SK-N-SH (cell line): Measurements from ENCODE around the gene MPZL1. TPM values are rescaled to one million over a fixed set of nuclear protein-coding genes. Genes with fewer than 3 reads are reported as not detected.

ENCODE experiments used
- CTCF ChIA-PET: fragments of 300-600, 350-600 bp; formaldehyde crosslinking; extraction: SDS; loops from one replicate; lab custom pipeline; 2021; lab: Yijun Ruan, JAX
- POLR2A ChIA-PET: fragments of 350-600 bp; sonication (Branson Sonifier 250); formaldehyde crosslinking; extraction: SDS; loops from one replicate; lab custom pipeline; 2020; ENCODE audit warnings: antibody characterized with exemption, inconsistent platforms; lab: Yijun Ruan, JAX
- DNase-seq: peaks from one replicate; pipeline ENCODE4 v3.0.0; 2012
- H2AFZ ChIP-seq: fragments of 200-600 bp; sonication (generic); 2 replicates; pipeline ENCODE4 v1.8.1; 2016; ENCODE audit warnings: antibody characterized with exemption, mild to moderate bottlenecking, low read depth
- H3F3A ChIP-seq: fragments of 200-600 bp; sonication (generic); replicated peaks from 2 replicates; pipeline ENCODE3; 2016; ENCODE audit warnings: antibody characterized with exemption, mild to moderate bottlenecking; ENCODE audit not compliant: insufficient read depth
- H3K27ac ChIP-seq, 2 experiments: fragments of 200-500 bp in 1 of 2; fragments of 200-600 bp in 1 of 2; sonication (Bioruptor generic) in 1 of 2; sonication (generic), shearing (Covaris generic) in 1 of 2; 2 replicates each; pipeline versions ENCODE4 v1.5.1 to v1.6.1; 2014 to 2016; ENCODE audit warnings: low read depth in 2 of 2, inconsistent platforms in 1 of 2, low read length in 1 of 2, mild to moderate bottlenecking in 1 of 2, mixed read lengths in 1 of 2
- H3K27me3 ChIP-seq: fragments of 200-600 bp; sonication (generic), shearing (Covaris generic); 2 replicates; pipeline ENCODE4 v1.6.1; 2016; ENCODE audit warnings: mixed run types; ENCODE audit not compliant: insufficient read depth
- H3K36me3 ChIP-seq, 2 experiments: fragments of 200-500 bp in 1 of 2; fragments of 200-600 bp in 1 of 2; sonication (Bioruptor generic) in 1 of 2; sonication (generic) in 1 of 2; replicated peaks in 1 of 2; 2 replicates each; pipeline versions ENCODE3 to v1.5.1; 2014 to 2016; ENCODE audit warnings: low read length in 1 of 2, mild to moderate bottlenecking in 1 of 2; ENCODE audit not compliant: insufficient read depth in 2 of 2, control insufficient read depth in 1 of 2
- H3K4me1 ChIP-seq, 2 experiments: fragments of 200-500 bp in 1 of 2; fragments of 200-600 bp in 1 of 2; sonication (Bioruptor generic) in 1 of 2; sonication (generic), shearing (Covaris generic) in 1 of 2; 2 replicates each; pipeline versions ENCODE4 v1.5.1 to v1.6.1; 2014 to 2016; ENCODE audit warnings: low read depth in 1 of 2, low read length in 1 of 2, mixed run types in 1 of 2; ENCODE audit not compliant: insufficient read depth in 2 of 2, control insufficient read depth in 1 of 2
- H3K4me2 ChIP-seq: fragments of 200-600 bp; sonication (generic), shearing (Covaris generic); 2 replicates; pipeline ENCODE4 v1.6.1; 2017; ENCODE audit warnings: mixed run types
- H3K4me3 ChIP-seq, 2 experiments: fragments of 200-500 bp in 1 of 2; fragments of 200-600 bp in 1 of 2; sonication (Bioruptor generic) in 1 of 2; sonication (generic), shearing (Covaris generic) in 1 of 2; 2 replicates each; pipeline versions ENCODE4 v1.5.1 to v1.8.1; 2014 to 2016; ENCODE audit warnings: low read depth in 2 of 2, inconsistent platforms in 1 of 2, low read length in 1 of 2, mild to moderate bottlenecking in 1 of 2, mixed read lengths in 1 of 2, moderate library complexity in 1 of 2
- H3K79me2 ChIP-seq: fragments of 200-600 bp; sonication (generic); 2 replicates; pipeline ENCODE4 v1.8.1; 2017; ENCODE audit warnings: mild to moderate bottlenecking; ENCODE audit not compliant: insufficient read depth
- H3K9ac ChIP-seq: fragments of 200-600 bp; sonication (generic); 2 replicates; pipeline ENCODE4 v1.6.1; 2017; ENCODE audit warnings: mixed run types
- H3K9me2 ChIP-seq: fragments of 200-600 bp; sonication (generic); 2 replicates; pipeline ENCODE4 v1.6.1; 2017; ENCODE audit warnings: mixed run types
- H3K9me3 ChIP-seq: fragments of 200-600 bp; sonication (generic); 2 replicates; pipeline ENCODE4 v1.6.1; 2017; ENCODE audit warnings: mixed run types, mild to moderate bottlenecking, moderate library complexity
- H4K20me1 ChIP-seq: fragments of 200-600 bp; sonication (generic); 2 replicates; pipeline ENCODE4 v1.6.1; 2017; ENCODE audit warnings: mild to moderate bottlenecking, mixed run types; ENCODE audit not compliant: insufficient read depth
- CHD2 ChIP-seq: fragments of 150-350 bp; IDR thresholded peaks from 2 replicates; pipeline ENCODE4 v1.6.1; 2018; ENCODE audit warnings: low read length; ENCODE audit not compliant: partially characterized antibody
- EZH2phosphoT487 ChIP-seq: fragments of 200-600 bp; sonication (generic); IDR thresholded peaks from 2 replicates; pipeline ENCODE4 v1.6.1; 2017; ENCODE audit warnings: low read depth, mixed run types, mild to moderate bottlenecking, antibody characterized with exemption, moderate library complexity, borderline replicate concordance
- FOXJ3 ChIP-seq: sonication (generic); formaldehyde crosslinking; IDR thresholded peaks from 2 replicates; pipeline ENCODE4 v1.5.1; 2020; ENCODE audit warnings: mild to moderate bottlenecking, missing genetic modification reagents
- MAX ChIP-seq: IDR thresholded peaks from 2 replicates; pipeline ENCODE4 v1.4.0; 2012; ENCODE audit warnings: low read depth
- MXI1 ChIP-seq: IDR thresholded peaks from 2 replicates; pipeline ENCODE4 v1.6.1; 2012; ENCODE audit warnings: mild to moderate bottlenecking, low read depth, low read length, improper control_type of control experiment
- PBX3 ChIP-seq: IDR thresholded peaks from 2 replicates; pipeline ENCODE4; 2012
- POLR2AphosphoS5 ChIP-seq: IDR thresholded peaks from 2 replicates; pipeline ENCODE4 v1.6.1; 2012; ENCODE audit warnings: low read depth, low read length
- RAD21 ChIP-seq: IDR thresholded peaks from 2 replicates; pipeline ENCODE4 v1.6.1; 2012; ENCODE audit warnings: mild to moderate bottlenecking, low read length
- RCOR1 ChIP-seq: fragments of 150-350 bp; IDR thresholded peaks from 2 replicates; pipeline ENCODE4 v1.6.1; 2017; ENCODE audit warnings: antibody characterized with exemption, low read length
- SIN3A ChIP-seq: IDR thresholded peaks from 2 replicates; pipeline ENCODE4 v1.6.1; 2012; ENCODE audit warnings: low read depth, mild to moderate bottlenecking, low read length, moderate library complexity, borderline replicate concordance
- TEAD4 ChIP-seq: IDR thresholded peaks from 2 replicates; pipeline ENCODE4 v1.4.0; 2012; ENCODE audit warnings: mild to moderate bottlenecking, borderline replicate concordance; ENCODE audit not compliant: insufficient read depth
- USF1 ChIP-seq: IDR thresholded peaks from 2 replicates; pipeline ENCODE4 v1.4.0; 2012; ENCODE audit warnings: low read depth, borderline replicate concordance
- USF2 ChIP-seq: fragments of 150-350 bp; IDR thresholded peaks from 2 replicates; pipeline ENCODE4 v1.6.1; 2017; ENCODE audit warnings: antibody characterized with exemption, low read length, low read depth, borderline replicate concordance
- YY1 ChIP-seq: IDR thresholded peaks from 2 replicates; pipeline ENCODE4 v1.4.0; 2012; ENCODE audit warnings: low read depth, mild to moderate bottlenecking
- WGBS: methylation state at CpG from one replicate; pipeline ENCODE4 v1.1.6; 2017; ENCODE audit warnings: low lambda C conversion rate; 5-methylcytosine and 5-hydroxymethylcytosine counted together
- polyA plus RNA-seq, 3 experiments: library from polyadenylated mRNA; depleted of rRNA; stranded (reverse); fragments of >200 nt; gene quantifications; 2 replicates each; pipeline ENCODE4 v1.2.3, GENCODE V29; 2012

MPZL1 gene
- polyA plus RNA-seq, 1 of the 3 experiments (the other 2 are of a cell fraction) = 27.3 TPM

- no peak overlapping the region for H2AFZ ChIP-seq
- H4K20me1 ChIP-seq = no peaks in the 10 kb centered on the region
- peaks cover 8% of the 10 kb centered on the region; the same call in 1 of the 2 replicates for H3K27me3 ChIP-seq
- no peak overlapping the region for H3K27ac ChIP-seq
- WGBS = 90% methylated on average over 3 of the region's 3 CpGs
- H3K9me2 ChIP-seq = no peaks in the 10 kb centered on the region
- peaks cover 7% of the 10 kb centered on the region for H3F3A ChIP-seq
- H3K36me3 ChIP-seq = no peaks in the 10 kb centered on the region
- TF ChIP-seq PBX3 = no peak
- no peak for TF ChIP-seq RCOR1
- no peak for TF ChIP-seq FOXJ3 (CRISPR knock-in tag)
- TF ChIP-seq TEAD4 = no peak
- no peak for TF ChIP-seq EZH2phosphoT487
- TF ChIP-seq USF2 = no peak
- no peak for TF ChIP-seq RAD21
- no peak for TF ChIP-seq CHD2
- TF ChIP-seq YY1 = no peak
- no peak overlapping the region for H3K4me3 ChIP-seq
- DNase-seq = no peak
- ChIA-PET CTCF (no interaction called here), POLR2A (no interaction called here)
- no peaks in the 10 kb centered on the region for H3K9me3 ChIP-seq
- no peaks in the 10 kb centered on the region for H3K79me2 ChIP-seq
- no peak overlapping the region for H3K4me2 ChIP-seq
- peaks cover 0 to 5% of the 10 kb centered on the region in 2 experiments; a peak in 1 of 4 replicates for H3K4me1 ChIP-seq
- H3K9ac ChIP-seq = no peak overlapping the region
Measured at GRCh38 chr1:167711797-167712196, 10.0 kb upstream of the MPZL1 start.

- peak overlapping the region in 1 of 2 experiments; percentile 70; a peak in 1 of 4 replicates for H3K27ac ChIP-seq
- peak overlapping the region; percentile 84 for H3K4me2 ChIP-seq
- ChIA-PET POLR2A (no interaction called here), CTCF (interaction anchor here (0.7 to 3.5 kb wide), 7 partner anchors 8 to 423 kb away, joined by 3 to 20 read pairs (median 3); partner anchors contain the start of genes GPR161 and MPZL1)
- H3K4me1 ChIP-seq = peaks cover 0 to 5% of the 10 kb centered on the region in 2 experiments; a peak in 1 of 4 replicates
- DNase-seq = peak; percentile 51
- H3K27me3 ChIP-seq = peaks cover 8% of the 10 kb centered on the region; the same call in 1 of the 2 replicates
- no peak for TF ChIP-seq RAD21
- peak; percentile 76 for TF ChIP-seq MXI1
- no peak for TF ChIP-seq USF1
- peak; percentile 43; the same call in 1 of the 2 replicates for TF ChIP-seq SIN3A
- TF ChIP-seq POLR2AphosphoS5 = no peak
- TF ChIP-seq USF2 = no peak
- TF ChIP-seq MAX = peak; percentile 55; the same call in 1 of the 2 replicates
- TF ChIP-seq, all 33 proteins: peak for 3
- peak overlapping the region; percentile 91 for H2AFZ ChIP-seq
- 11% methylated on average over 18 of the region's 31 CpGs for WGBS
- H4K20me1 ChIP-seq = no peaks in the 10 kb centered on the region
- H3K9ac ChIP-seq = peak overlapping the region; percentile 79
- peak overlapping the region; percentile 76 to 83 for H3K4me3 ChIP-seq
- H3K9me2 ChIP-seq = no peaks in the 10 kb centered on the region
- H3F3A ChIP-seq = peaks cover 7% of the 10 kb centered on the region
- no peaks in the 10 kb centered on the region for H3K79me2 ChIP-seq
- H3K9me3 ChIP-seq = no peaks in the 10 kb centered on the region
- H3K36me3 ChIP-seq = no peaks in the 10 kb centered on the region
Measured at GRCh38 chr1:167713330-167714081, 8.3 kb upstream of the MPZL1 start.
